ENCODE results near the gene KRTAP16-1. TPM values are rescaled to one million over a fixed set of nuclear protein-coding genes. Genes with fewer than 3 reads are reported as not detected.

KRTAP16-1 gene
- total RNA-seq, 2 experiments from 2014 or later = 0.15 TPM; not detected in 1

GRCh38 chr17:41308251-41308917 lies 725 bp downstream of the KRTAP16-1 start:
- CTCF ChIA-PET = interaction anchor here (1.1 to 3.0 kb wide), 3 partner anchors 12 to 241 kb away, joined by 4 to 14 read pairs (median 4); no protein-coding TSS in a partner anchor
- Mint-ChIP-seq H3K27ac (peak overlapping the region; percentile 10), H3K4me1 (ENCODE audit: low read depth) (peaks cover 47% of the 10 kb centered on the region), H3K36me3 (ENCODE audit: low read depth) (no peaks in the 10 kb centered on the region), H3K4me3 (peak overlapping the region; percentile 52), H3K27me3 (ENCODE audit: low read depth) (no peaks in the 10 kb centered on the region), H3K9me3 (no peaks in the 10 kb centered on the region)
- intact Hi-C loops (cut with micrococcal nuclease) = loop anchor here (2.0 kb wide), 1 partner anchor 32 kb away; no protein-coding TSS in a partner anchor
- DNase-seq = peak; percentile 76

- Mint-ChIP-seq H3K4me1 (ENCODE audit: low read depth) (peaks cover 47% of the 10 kb centered on the region), H3K9me3 (no peaks in the 10 kb centered on the region)
Observed at GRCh38 chr17:41307647-41308046, 1.5 kb downstream of the KRTAP16-1 start.

GRCh38 chr17:41304091-41304490 lies 5.0 kb downstream of the KRTAP16-1 start:
- Mint-ChIP-seq H3K27ac (no peak overlapping the region), H3K9me3 (peaks cover 7% of the 10 kb centered on the region), H3K4me1 (ENCODE audit: low read depth) (peaks cover 36% of the 10 kb centered on the region), H3K27me3 (ENCODE audit: low read depth) (no peaks in the 10 kb centered on the region), H3K4me3 (no peak overlapping the region), H3K36me3 (ENCODE audit: low read depth) (no peaks in the 10 kb centered on the region)
- DNase-seq = no peak
- CTCF ChIA-PET = interaction anchor here (3.4 kb wide), 1 partner anchor 18 kb away, joined by 8 read pairs; no protein-coding TSS in a partner anchor
- intact Hi-C loops (cut with micrococcal nuclease) = no loop called here

More at GRCh38 chr17:41307647-41308046, 1.5 kb downstream of the KRTAP16-1 start:
- no peak for DNase-seq
- intact Hi-C loops (cut with micrococcal nuclease) = loop anchor here (2.0 kb wide), 1 partner anchor 33 kb away; no protein-coding TSS in a partner anchor
- CTCF ChIA-PET = interaction anchor here (1.1 to 3.0 kb wide), 2 partner anchors 13 to 15 kb away, joined by 4 to 14 read pairs; no protein-coding TSS in a partner anchor
- Mint-ChIP-seq H3K27me3 (ENCODE audit: low read depth) (no peaks in the 10 kb centered on the region), H3K4me3 (no peak overlapping the region), H3K36me3 (ENCODE audit: low read depth) (no peaks in the 10 kb centered on the region), H3K27ac (peak overlapping the region; percentile 1)

- CTCF ChIA-PET = interaction anchor here (1.0 to 3.4 kb wide), 2 partner anchors 11 to 19 kb away, joined by 3 to 8 read pairs; no protein-coding TSS in a partner anchor
- Mint-ChIP-seq H3K4me3 (no peak overlapping the region), H3K36me3 (ENCODE audit: low read depth) (no peaks in the 10 kb centered on the region), H3K27me3 (ENCODE audit: low read depth) (no peaks in the 10 kb centered on the region), H3K4me1 (ENCODE audit: low read depth) (peaks cover 25% of the 10 kb centered on the region), H3K9me3 (peaks cover 7% of the 10 kb centered on the region), H3K27ac (no peak overlapping the region)
- DNase-seq = no peak
- intact Hi-C loops (cut with micrococcal nuclease) = no loop called here
Observed at GRCh38 chr17:41302981-41303380, 6.1 kb downstream of the KRTAP16-1 start.

- CTCF ChIA-PET = interaction anchor here (3.4 kb wide), 1 partner anchor 20 kb away, joined by 8 read pairs; no protein-coding TSS in a partner anchor
- H3K9me3 Mint-ChIP-seq = peaks cover 7% of the 10 kb centered on the region
- no peak within 1 kb of the TSS for H3K27ac Mint-ChIP-seq
Observed at GRCh38 chr17:41301916-41302901, 6.9 kb downstream of the KRTAP16-1 start, which contains the start of gene KRTAP29-1. KRTAP29-1 (minus strand) TSS chr17:41302851; CDS start chr17:41302851, 0 bp downstream.

GRCh38 chr17:41301204-41301790 lies 7.8 kb downstream of the KRTAP16-1 start:
- H3K4me3 Mint-ChIP-seq = no peak overlapping the region
- H3K36me3 Mint-ChIP-seq (ENCODE audit: low read depth) = no peaks in the 10 kb centered on the region
- H3K27me3 Mint-ChIP-seq (ENCODE audit: low read depth) = no peaks in the 10 kb centered on the region
- intact Hi-C loops (cut with micrococcal nuclease) = no loop called here
- DNase-seq = no peak
- H3K4me1 Mint-ChIP-seq (ENCODE audit: low read depth) = peaks cover 10% of the 10 kb centered on the region
- H3K9me3 Mint-ChIP-seq = peaks cover 7% of the 10 kb centered on the region
- CTCF ChIA-PET = interaction anchor here (3.4 kb wide), 1 partner anchor 21 kb away, joined by 8 read pairs; no protein-coding TSS in a partner anchor
- H3K27ac Mint-ChIP-seq = no peak overlapping the region

More at GRCh38 chr17:41301916-41302901, 6.9 kb downstream of the KRTAP16-1 start, which contains the start of gene KRTAP29-1:
- intact Hi-C loops (cut with micrococcal nuclease) = no loop called here
- Mint-ChIP-seq H3K4me1 (ENCODE audit: low read depth) (peaks cover 18% of the 10 kb centered on the region), H3K4me3 (no peak within 1 kb of the TSS), H3K27me3 (ENCODE audit: low read depth) (no peaks in the 10 kb centered on the region), H3K36me3 (ENCODE audit: low read depth) (no peaks in the 10 kb centered on the region)
- DNase-seq = no peak

- no peak overlapping the region for H3K27ac Mint-ChIP-seq
- no peak overlapping the region for H3K4me3 Mint-ChIP-seq
- no peak for DNase-seq
- H3K27me3 Mint-ChIP-seq (ENCODE audit: low read depth) = no peaks in the 10 kb centered on the region
- H3K9me3 Mint-ChIP-seq = peaks cover 7% of the 10 kb centered on the region
- intact Hi-C loops (cut with micrococcal nuclease) = no loop called here
- CTCF ChIA-PET = no interaction called here
- no peaks in the 10 kb centered on the region for H3K36me3 Mint-ChIP-seq (ENCODE audit: low read depth)
- H3K4me1 Mint-ChIP-seq (ENCODE audit: low read depth) = peaks cover 10% of the 10 kb centered on the region
Observed at GRCh38 chr17:41298458-41299135, 10.5 kb downstream of the KRTAP16-1 start.

- Mint-ChIP-seq H3K27me3 (ENCODE audit: low read depth) (no peaks in the 10 kb centered on the region), H3K4me1 (ENCODE audit: low read depth) (peaks cover 7% of the 10 kb centered on the region)
- intact Hi-C loops (cut with micrococcal nuclease) = no loop called here
Observed at GRCh38 chr17:41296846-41297245, 12.3 kb downstream of the KRTAP16-1 start.

GRCh38 chr17:41294016-41294415 lies 15.1 kb downstream of the KRTAP16-1 start:
- DNase-seq = no peak
- intact Hi-C loops (cut with micrococcal nuclease) = no loop called here

More at GRCh38 chr17:41296846-41297245, 12.3 kb downstream of the KRTAP16-1 start:
- CTCF ChIA-PET = no interaction called here
- H3K9me3 Mint-ChIP-seq = peaks cover 7% of the 10 kb centered on the region
- no peaks in the 10 kb centered on the region for H3K36me3 Mint-ChIP-seq (ENCODE audit: low read depth)
- H3K4me3 Mint-ChIP-seq = no peak overlapping the region
- no peak overlapping the region for H3K27ac Mint-ChIP-seq
- DNase-seq = no peak

GRCh38 chr17:41287050-41287449 lies 22.1 kb downstream of the KRTAP16-1 start:
- Mint-ChIP-seq H3K27me3 (ENCODE audit: low read depth) (no peaks in the 10 kb centered on the region), H3K27ac (no peak overlapping the region), H3K4me3 (no peak overlapping the region), H3K36me3 (ENCODE audit: low read depth) (no peaks in the 10 kb centered on the region), H3K9me3 (no peaks in the 10 kb centered on the region), H3K4me1 (ENCODE audit: low read depth) (peaks cover 17% of the 10 kb centered on the region)
- no peak for DNase-seq
- CTCF ChIA-PET = no interaction called here
- intact Hi-C loops (cut with micrococcal nuclease) = no loop called here

More at GRCh38 chr17:41294016-41294415, 15.1 kb downstream of the KRTAP16-1 start:
- CTCF ChIA-PET = no interaction called here
- no peaks in the 10 kb centered on the region for H3K27me3 Mint-ChIP-seq (ENCODE audit: low read depth)
- no peaks in the 10 kb centered on the region for H3K9me3 Mint-ChIP-seq
- H3K4me3 Mint-ChIP-seq = no peak overlapping the region
- H3K27ac Mint-ChIP-seq = no peak overlapping the region
- no peaks in the 10 kb centered on the region for H3K36me3 Mint-ChIP-seq (ENCODE audit: low read depth)
- no peaks in the 10 kb centered on the region for H3K4me1 Mint-ChIP-seq (ENCODE audit: low read depth)

- H3K4me1 Mint-ChIP-seq (ENCODE audit: low read depth) = peaks cover 17% of the 10 kb centered on the region
- CTCF ChIA-PET = no interaction called here
- no peak overlapping the region for H3K27ac Mint-ChIP-seq
Observed at GRCh38 chr17:41284546-41284945, 24.6 kb downstream of the KRTAP16-1 start.

More at GRCh38 chr17:41284546-41284945, 24.6 kb downstream of the KRTAP16-1 start:
- Mint-ChIP-seq H3K4me3 (no peak overlapping the region), H3K9me3 (no peaks in the 10 kb centered on the region), H3K36me3 (ENCODE audit: low read depth) (no peaks in the 10 kb centered on the region), H3K27me3 (ENCODE audit: low read depth) (no peaks in the 10 kb centered on the region)
- intact Hi-C loops (cut with micrococcal nuclease) = no loop called here
- no peak for DNase-seq

All from activated naive CD4-positive, alpha-beta T cell treated with anti-CD3 and anti-CD28 coated beads for 36 hours (primary cell).